Measurements from ENCODE around the gene NFS1.

Gene NFS1

GRCh38 chr20:35638751-35639150 is 60.4 kb downstream of the NFS1 start:
- DNase-seq (ENCODE audit: low spot score), result no peak

GRCh38 chr20:35637276-35637675 is 61.9 kb downstream of the NFS1 start:
- DNase-seq (ENCODE audit: low spot score), result no peak

- no peak for DNase-seq (ENCODE audit: low spot score)
Observed at GRCh38 chr20:35636095-35636494, 63.1 kb downstream of the NFS1 start.

GRCh38 chr20:35635652-35636051 is 63.5 kb downstream of the NFS1 start:
- DNase-seq (ENCODE audit: low spot score), result no peak

- no peak for DNase-seq (ENCODE audit: low spot score)
Observed at GRCh38 chr20:35632539-35633115, 66.5 kb downstream of the NFS1 start.

GRCh38 chr20:35630636-35631035 is 68.5 kb downstream of the NFS1 start:
- DNase-seq (ENCODE audit: low spot score), result no peak

GRCh38 chr20:35629427-35630145 is 69.6 kb downstream of the NFS1 start:
- no peak for DNase-seq (ENCODE audit: low spot score)

- no peak for DNase-seq (ENCODE audit: low spot score)
Observed at GRCh38 chr20:35627121-35627520, 72.0 kb downstream of the NFS1 start.

- no peak for DNase-seq (ENCODE audit: low spot score)
Observed at GRCh38 chr20:35626386-35627001, 72.7 kb downstream of the NFS1 start.

GRCh38 chr20:35625584-35626385 is 73.4 kb downstream of the NFS1 start:
- no peak for DNase-seq (ENCODE audit: low spot score)

GRCh38 chr20:35621560-35621946 is 77.6 kb downstream of the NFS1 start:
- no peak for DNase-seq (ENCODE audit: low spot score)

- DNase-seq (ENCODE audit: low spot score), result no peak
Observed at GRCh38 chr20:35620818-35621559, 78.2 kb downstream of the NFS1 start.

GRCh38 chr20:35619196-35620095 is 79.7 kb downstream of the NFS1 start:
- DNase-seq (ENCODE audit: low spot score), result peak; percentile 91

- no peak for DNase-seq (ENCODE audit: low spot score)
Observed at GRCh38 chr20:35618263-35619131, 80.7 kb downstream of the NFS1 start.
